ENCODE measurements around the gene SLC17A5. TPM values are rescaled to one million over a fixed set of nuclear protein-coding genes. Genes with fewer than 3 reads are reported as not detected.

SLC17A5 gene
- total and polyA plus RNA-seq, 2 donors (not counting 1 experiment from before 2014, with no cell fraction given) = 2.1 to 8.0 TPM

DNA sequence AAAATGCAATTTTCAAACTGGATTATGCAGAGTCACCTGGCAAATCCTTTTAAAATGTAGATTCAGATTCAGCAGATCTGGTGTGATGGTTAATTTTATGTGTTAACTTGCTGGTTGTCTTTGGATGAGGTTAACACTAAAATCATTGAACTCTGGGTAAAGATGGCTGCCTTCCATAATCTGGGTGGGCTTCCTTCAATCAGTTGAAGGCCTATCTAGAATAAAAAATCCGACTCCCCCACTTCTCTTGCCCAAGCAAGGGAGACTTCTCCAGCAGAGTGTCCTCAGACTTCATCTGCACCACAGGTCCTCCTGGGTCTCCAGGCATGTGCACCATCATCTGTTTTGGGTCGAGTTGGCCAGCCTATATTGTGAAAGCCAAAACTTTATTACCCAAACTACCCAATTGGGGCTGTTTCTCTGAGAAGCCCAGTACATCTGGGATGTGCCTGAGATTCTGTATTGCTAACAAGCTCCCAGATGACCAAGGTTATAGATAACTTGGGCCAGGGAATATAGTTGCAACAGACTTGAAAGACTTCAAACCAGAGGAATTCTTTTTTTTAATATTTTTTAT is 1.6 kb upstream of the SLC17A5 start:
- intact Hi-C loops (cut with micrococcal nuclease) = no loop called here
- Mint-ChIP-seq H3K4me3 (peak overlapping the region; percentile 100), H3K4me1 (peaks cover 23% of the 10 kb centered on the region), H3K27me3 (no peaks in the 10 kb centered on the region), H3K27ac (no peak overlapping the region), H3K9me3 (ENCODE audit: insufficient read depth) (no peaks in the 10 kb centered on the region)
- H3K4me2 ChIP-seq (replicated peaks; ENCODE audit: low read depth, low read length, poor library complexity, severe bottlenecking) = peak overlapping the region; percentile 85
- H3K79me2 ChIP-seq (ENCODE audit: control insufficient read depth, insufficient read depth, low read length) = peaks cover 3% of the 10 kb centered on the region
- H4K20me1 ChIP-seq (ENCODE audit: control insufficient read depth, insufficient read depth, low read length, poor library complexity, severe bottlenecking) = no peaks in the 10 kb centered on the region
- no peaks in the 10 kb centered on the region for H3K9me3 ChIP-seq (ENCODE audit: control extremely low read depth in 1 of 3, control insufficient read depth in 2 of 3, insufficient read depth in 1 of 3, low read length in 2 of 3)
- DNase-seq (no peak), ATAC-seq (ENCODE audit: low read depth) (no peak)
- 100% methylated on average over 2 of the region's 2 CpGs for WGBS (ENCODE audit: insufficient coverage)
- H3K4me3 ChIP-seq (ENCODE audit: control extremely low read depth in 1 of 5, extremely low read depth in 1 of 5, insufficient read depth in 1 of 5, low read depth in 2 of 5, low read length in 4 of 5) = peak overlapping the region in 1 of 5 experiments; percentile 94
- H3K9ac ChIP-seq (ENCODE audit: low read length) = peak overlapping the region; percentile 97
- no peaks in the 10 kb centered on the region for H3K27me3 ChIP-seq (replicated peaks in 1 of 4; ENCODE audit: control extremely low read depth in 1 of 4, control insufficient read depth in 3 of 4, insufficient read depth in 4 of 4, low read length in 3 of 4)
- TF ChIP-seq, protein P1, sequence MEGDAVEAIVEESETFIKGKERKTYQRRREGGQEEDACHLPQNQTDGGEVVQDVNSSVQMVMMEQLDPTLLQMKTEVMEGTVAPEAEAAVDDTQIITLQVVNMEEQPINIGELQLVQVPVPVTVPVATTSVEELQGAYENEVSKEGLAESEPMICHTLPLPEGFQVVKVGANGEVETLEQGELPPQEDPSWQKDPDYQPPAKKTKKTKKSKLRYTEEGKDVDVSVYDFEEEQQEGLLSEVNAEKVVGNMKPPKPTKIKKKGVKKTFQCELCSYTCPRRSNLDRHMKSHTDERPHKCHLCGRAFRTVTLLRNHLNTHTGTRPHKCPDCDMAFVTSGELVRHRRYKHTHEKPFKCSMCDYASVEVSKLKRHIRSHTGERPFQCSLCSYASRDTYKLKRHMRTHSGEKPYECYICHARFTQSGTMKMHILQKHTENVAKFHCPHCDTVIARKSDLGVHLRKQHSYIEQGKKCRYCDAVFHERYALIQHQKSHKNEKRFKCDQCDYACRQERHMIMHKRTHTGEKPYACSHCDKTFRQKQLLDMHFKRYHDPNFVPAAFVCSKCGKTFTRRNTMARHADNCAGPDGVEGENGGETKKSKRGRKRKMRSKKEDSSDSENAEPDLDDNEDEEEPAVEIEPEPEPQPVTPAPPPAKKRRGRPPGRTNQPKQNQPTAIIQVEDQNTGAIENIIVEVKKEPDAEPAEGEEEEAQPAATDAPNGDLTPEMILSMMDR (IDR thresholded peaks at IDR 0.05) = no peak
- TF ChIP-seq EZH2 (IDR thresholded peaks at IDR 0.05; ENCODE audit: borderline replicate concordance, insufficient read depth, low read depth, low read length, poor library complexity, severe bottlenecking) = no peak
- ChIA-PET CTCF (interaction anchor here (0.6 kb wide), 1 partner anchor 334 kb away, joined by 3 read pairs; no protein-coding TSS in a partner anchor), POLR2A (interaction anchor here (3.4 kb wide), 1 partner anchor 135 kb away, joined by 49 read pairs; the partner anchor contains the start of gene EEF1A1)
- H3K27ac ChIP-seq (ENCODE audit: low read length in 2 of 2) = no peak overlapping the region
- H3K36me3 ChIP-seq (replicated peaks in 1 of 2; ENCODE audit: control extremely low read depth in 1 of 2, control insufficient read depth in 1 of 2, extremely low read depth in 1 of 2, insufficient read depth in 2 of 2, low read length in 1 of 2) = no peaks in the 10 kb centered on the region
- H2AFZ ChIP-seq (ENCODE audit: insufficient read depth, low read depth, low read length, poor library complexity, severe bottlenecking) = peak overlapping the region; percentile 99
- peaks cover 8 to 14% of the 10 kb centered on the region in 2 donors for H3K4me1 ChIP-seq (ENCODE audit: control insufficient read depth in 2 of 2, insufficient read depth in 2 of 2, low read length in 2 of 2)
